Kidney tubule cell (primary cell): Measurements from ENCODE around the gene PGAM1.
"Not testable (repeated sequence)": the region's sequence is repeated elsewhere in the genome, so short reads cannot be mapped to it uniquely, and the experiment has no call there.

Experiments
- DNase-seq: peaks from one replicate; pipeline ENCODE4 v3.0.0-alpha.2; 2018; ENCODE audit warnings: low spot score

Gene PGAM1

DNA sequence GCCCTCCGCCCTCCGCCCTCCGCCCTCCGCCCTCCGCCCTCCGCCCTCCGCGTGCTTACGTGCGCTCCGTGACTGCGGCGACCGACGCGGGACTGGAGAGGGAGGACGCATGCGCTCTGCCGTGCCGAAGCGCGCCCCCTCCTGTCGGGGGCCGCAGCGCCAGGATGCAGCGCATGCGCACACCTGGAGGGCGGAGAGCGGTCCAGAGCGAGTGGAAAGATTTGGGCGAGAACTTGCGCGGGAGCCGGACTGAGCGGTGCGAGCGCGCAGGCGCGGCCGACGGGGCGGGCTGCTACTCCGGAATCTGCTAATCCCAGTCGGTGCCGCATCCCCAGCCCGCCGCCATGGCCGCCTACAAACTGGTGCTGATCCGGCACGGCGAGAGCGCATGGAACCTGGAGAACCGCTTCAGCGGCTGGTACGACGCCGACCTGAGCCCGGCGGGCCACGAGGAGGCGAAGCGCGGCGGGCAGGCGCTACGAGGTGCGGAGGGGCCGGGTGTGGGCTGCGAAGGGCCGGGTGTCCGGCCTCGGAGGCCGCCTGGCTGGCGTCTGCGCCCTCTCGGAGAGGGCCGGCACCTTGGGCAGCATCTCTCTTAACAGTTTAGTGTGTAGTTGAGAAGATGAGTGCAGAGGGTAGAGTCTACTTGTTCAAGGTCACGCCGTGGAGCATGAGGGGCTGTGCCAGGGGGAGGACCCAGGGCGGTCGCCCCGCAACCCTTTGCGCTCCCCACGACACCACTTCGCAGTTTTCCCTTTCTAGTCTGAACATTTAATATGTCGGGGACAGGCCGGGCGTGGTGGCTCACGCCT, at the start of gene PGAM1:
TSS of gene PGAM1 (plus strand) at position 228 of the 812 bp plus-strand sequence. CDS start at position 345, 117 bp downstream.
- DNase-seq, result peak; percentile 97

- no peak for DNase-seq
Measured at GRCh38 chr10:97376413-97376812, 49.6 kb upstream of the PGAM1 start.

DNA sequence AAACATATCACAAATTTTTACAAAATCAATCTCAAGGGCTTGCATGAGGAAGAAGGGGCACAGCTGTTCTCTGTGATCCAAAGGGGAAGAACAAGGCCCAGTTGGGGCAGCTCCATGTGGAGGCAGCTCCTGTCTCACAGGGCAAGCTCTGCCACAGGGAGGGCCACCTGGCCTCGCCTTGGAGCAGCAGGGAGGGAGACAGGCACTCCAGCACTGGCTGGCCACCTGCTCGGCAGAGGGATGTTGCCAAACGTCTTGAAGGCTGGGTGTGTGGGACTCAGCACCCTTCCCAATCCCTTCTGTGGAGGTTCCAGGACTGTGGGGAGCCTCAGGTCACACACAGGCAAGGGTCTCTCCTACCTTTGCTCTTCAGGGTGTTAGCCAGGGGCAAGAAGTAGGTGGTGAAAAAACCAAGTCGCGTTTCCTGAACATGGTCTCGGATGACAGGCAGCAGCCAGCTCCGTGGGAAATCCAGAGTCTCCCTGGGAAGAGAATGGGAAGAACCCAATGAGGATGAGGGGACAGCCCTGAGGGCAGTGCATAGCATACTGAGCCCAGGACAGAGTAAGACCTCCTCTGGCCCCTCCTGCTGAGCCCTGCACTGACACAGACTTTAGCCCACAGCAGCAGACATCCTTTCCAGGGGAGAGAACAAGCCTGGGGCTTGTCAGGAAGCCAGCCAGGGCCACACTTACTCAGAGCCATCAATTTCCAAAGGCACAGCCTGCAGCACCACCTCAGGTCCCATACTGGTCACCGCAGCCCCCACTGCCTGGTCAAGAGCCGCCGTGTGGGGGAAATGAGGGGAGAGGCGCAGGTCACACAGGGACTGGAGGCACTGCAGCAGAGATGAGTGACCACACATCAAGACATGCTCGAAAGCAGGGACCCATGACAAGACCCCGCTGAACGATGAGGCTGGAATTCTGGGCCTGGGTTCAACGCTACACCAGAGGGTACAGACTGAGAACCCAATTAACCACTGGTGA, 46.8 kb upstream of the PGAM1 start:
- DNase-seq, result no peak

DNA sequence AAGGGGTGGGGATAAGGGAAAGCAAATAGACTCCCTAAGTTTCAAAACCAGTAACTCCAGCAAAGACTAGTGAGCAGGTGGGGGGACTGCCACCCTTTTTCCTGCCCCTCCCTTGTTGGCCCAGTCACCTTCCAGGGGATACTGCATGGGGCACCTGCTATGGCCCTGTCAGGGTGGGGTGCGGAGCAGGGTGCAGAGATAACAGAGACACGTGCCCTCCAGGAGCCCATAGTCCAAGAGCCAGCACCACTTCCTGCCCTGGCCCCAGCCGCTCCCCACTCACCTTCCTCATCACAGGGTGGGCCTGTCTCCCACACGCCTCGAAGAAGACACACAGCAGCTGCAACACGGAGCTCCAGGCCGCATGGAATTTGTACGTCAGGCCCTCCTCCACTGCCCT, 45.5 kb upstream of the PGAM1 start:
- DNase-seq, result no peak

- DNase-seq, result no peak
Measured at GRCh38 chr10:97381626-97382025, 44.4 kb upstream of the PGAM1 start.

- DNase-seq, result no peak
Measured at GRCh38 chr10:97383159-97383558, 42.8 kb upstream of the PGAM1 start.

- DNase-seq, result no peak
Measured at GRCh38 chr10:97384156-97384555, 41.8 kb upstream of the PGAM1 start.

GRCh38 chr10:97384641-97385040, 41.4 kb upstream of the PGAM1 start:
- DNase-seq, result no peak

GRCh38 chr10:97385565-97385964, 40.4 kb upstream of the PGAM1 start:
- no peak for DNase-seq

DNA sequence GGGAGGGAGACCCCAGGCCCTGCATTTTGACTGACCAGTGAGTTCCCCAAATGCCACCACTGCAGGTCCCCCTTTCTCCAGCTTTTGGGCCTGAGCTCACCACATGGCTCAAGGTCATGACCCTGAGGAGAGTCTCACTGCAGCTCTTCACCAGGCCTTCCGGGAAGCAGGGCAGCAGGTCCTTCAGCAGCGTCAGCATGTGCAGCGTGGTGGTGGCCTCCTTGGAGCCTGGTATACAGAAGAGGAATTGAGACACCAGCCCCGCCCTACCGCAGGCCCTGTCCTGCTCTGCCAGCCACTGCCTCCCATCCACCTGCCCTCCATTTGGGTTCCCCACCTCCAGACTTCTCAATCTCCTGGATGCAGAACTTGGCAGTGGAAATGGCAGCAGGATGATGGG, 37.8 kb upstream of the PGAM1 start:
- no peak for DNase-seq

DNA sequence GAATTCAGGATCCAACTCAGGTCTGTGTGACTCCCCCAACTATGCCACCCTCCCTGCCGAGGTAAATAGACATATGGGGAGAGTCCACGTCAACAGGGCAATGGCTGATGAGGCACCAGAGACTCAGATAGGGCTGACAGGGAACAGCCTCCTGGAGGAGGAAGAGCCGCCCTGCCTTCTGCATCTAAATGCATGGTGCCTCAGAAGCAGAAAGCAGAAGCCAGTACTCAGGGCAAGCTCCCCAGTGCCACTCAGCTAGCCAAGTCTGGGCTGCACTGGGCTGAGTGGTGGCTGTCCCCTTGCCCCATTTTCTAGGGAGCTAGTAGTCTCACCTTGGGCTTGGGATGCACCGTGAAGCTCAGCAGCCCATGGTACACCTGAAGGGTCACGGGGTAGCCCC, 35.9 kb upstream of the PGAM1 start:
- DNase-seq, result no peak

GRCh38 chr10:97393034-97393573, 32.9 kb upstream of the PGAM1 start:
- DNase-seq, result no peak

DNA sequence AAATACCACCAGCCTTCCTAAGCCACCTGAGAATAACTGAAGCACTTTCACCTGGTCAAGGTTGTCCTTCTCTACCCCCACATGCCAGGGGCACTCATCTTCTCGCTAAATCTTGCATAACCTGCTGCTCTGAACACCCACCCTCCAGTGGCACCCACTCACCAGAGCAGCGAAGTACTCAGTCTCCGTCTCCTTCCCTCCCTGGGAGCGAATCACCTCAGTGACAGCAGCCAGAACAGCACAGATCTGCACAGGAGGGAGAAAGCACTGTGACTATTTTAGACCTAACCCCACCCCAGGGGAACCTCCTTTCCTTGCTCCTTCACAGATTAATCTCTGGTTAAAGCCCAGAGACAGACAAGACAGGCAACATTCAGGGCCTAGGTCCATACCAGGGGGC, 29.9 kb upstream of the PGAM1 start:
- DNase-seq, result no peak

GRCh38 chr10:97399843-97400545, 26.0 kb upstream of the PGAM1 start:
- peak; percentile 83 for DNase-seq

DNA sequence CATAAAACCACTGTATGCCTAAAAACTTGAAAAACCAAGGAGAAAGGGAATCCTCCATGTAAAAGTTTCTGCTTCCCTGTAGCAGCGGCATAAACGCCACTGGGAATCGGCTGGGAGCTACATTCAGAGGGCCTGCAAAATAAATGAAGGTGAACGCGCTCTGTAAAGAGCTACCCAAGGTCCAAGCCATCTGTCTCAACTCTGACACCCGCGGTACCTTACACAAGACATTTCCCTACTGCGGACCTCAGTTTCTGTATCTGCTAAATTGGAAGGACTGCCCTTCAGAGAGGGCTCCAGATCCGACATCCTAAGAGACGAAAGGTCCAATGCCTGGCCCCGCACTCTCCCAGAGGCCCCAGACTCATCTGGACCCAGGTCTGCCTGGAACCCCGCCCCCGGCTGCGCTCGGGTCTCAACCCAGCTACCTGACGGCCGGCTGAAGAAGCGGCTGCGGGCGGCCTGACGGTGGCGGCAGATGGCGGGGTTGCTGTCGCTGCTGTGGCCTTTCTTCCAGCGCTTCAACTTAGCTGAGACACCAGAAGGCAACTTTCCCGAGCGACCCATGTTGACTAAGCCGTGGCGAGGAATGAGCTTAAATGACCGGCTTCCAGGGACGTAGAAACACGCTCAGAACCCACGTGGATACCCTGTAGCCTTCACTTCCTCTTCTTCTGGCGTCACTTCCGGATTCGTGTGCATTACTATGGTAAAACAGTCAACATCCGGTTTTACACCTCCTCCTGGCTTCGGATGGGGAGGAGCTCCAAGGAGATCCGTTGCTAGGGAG, 25.1 kb upstream of the PGAM1 start, which contains the start of gene RRP12:
TSS of gene RRP12 (minus strand) at position 676 of the 790 bp plus-strand sequence. CDS start at position 567, 109 bp downstream.
- peak; percentile 99 for DNase-seq

DNA sequence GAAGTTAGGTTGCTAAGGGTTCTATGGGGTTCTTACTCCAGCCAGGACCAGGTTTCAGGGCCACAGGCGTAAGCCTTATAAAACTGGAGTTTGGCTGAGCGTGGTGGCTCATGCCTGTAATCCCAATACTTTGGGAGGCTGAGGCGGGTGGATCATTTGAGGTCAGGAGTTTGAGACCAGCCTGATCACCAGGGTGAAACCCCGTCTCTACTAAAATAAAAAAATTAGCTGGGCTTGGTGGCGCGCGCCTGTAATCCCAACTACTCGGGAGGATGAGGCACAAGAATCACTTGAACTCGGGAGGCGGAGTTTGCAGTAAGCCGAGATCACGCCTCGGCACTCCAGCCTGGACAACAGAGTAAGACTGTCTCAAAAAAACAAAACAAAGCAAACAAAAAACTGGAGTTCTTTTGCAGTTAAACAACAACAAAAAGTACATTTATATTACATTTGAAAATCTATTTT, 24.5 kb upstream of the PGAM1 start:
- DNase-seq, result no peak

- DNase-seq, result no peak
Measured at GRCh38 chr10:97404044-97404443, 21.9 kb upstream of the PGAM1 start.

GRCh38 chr10:97406064-97406463, 19.9 kb upstream of the PGAM1 start:
- DNase-seq, result no peak

- DNase-seq, result not testable (repeated sequence)
Measured at GRCh38 chr10:97406483-97406882, 19.5 kb upstream of the PGAM1 start.

DNA sequence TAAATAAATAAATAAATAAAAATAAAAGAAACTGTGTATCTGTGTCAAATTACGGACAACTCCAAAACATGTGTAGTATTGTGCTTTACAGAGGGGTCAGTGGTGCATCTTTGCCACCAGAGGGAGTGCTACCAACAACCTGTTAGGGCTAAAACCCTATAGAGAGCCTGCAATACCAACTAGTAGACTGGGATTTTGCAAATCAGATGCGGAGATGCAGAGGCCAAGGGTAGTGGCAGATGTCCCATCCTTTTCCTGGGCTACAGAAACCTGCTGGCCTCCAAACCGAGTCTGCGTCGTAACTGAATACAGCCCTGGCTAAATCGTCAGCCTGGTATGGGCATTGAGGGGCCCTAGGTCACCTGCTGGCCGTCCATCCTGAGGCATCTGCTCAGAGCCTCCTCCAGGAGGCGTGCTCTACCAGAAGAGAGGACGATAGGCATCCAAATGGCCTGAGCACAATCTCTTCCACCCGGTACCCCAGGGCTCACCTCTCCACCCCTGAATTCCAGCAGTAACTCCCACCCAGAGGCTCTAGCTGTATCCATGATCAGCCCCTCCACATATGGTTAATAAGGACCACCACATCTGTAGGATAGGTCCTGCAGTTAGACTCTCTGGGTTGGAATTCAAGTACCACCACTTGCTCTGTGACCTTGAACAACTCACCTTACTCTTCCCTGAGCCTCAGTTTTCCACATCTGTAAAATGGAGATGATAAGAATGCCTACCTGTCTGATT, 18.6 kb upstream of the PGAM1 start:
- peak; percentile 83 for DNase-seq
